Skin of body (tissue), 2 donors: ENCODE data around the gene FAM120B. TPM values are rescaled to one million over a fixed set of nuclear protein-coding genes. Genes with fewer than 3 reads are reported as not detected.
"Not testable (repeated sequence)": the region's sequence is repeated elsewhere in the genome, so short reads cannot be mapped to it uniquely, and the experiment has no call there.

ENCODE experiments used
- DNase-seq: peaks from one replicate; lab custom pipeline; 2025; lab: John Stamatoyannopoulos, UW
- total RNA-seq: library from RNA; depleted of rRNA; stranded (reverse); fragments of >200 nt; gene quantifications from one replicate; pipeline ENCODE4 v1.2.3, GENCODE V29; 2014

The FAM120B gene
- total RNA-seq, 1 donor from 2014 or later: 19.2 TPM

DNA sequence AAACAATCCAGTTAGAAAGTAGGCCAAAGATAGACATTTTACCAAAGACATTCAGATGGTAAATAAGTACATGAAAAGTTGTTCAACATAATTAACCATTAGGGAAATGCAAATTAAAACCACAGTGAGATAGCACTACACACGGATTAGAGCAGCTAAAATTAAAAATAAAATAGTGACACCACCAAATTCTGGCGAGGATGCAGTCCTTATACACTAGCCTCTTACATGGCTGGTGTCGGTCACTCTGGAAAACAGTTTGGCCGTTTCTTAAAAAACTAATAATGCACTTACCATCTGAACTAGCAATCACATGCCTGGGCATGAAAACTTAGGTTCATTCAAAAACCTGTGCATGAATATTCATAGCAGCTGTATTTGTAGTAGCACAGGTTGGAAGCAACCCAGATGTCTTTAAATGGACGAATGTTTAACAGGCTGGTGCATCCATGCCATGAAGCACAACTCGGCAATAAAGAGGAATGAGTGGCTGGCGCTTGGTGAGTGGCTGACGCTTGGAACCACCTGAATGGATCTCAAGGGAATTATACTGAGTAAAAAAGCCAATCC is 77.0 kb downstream of the FAM120B start:
- no peak for DNase-seq

DNA sequence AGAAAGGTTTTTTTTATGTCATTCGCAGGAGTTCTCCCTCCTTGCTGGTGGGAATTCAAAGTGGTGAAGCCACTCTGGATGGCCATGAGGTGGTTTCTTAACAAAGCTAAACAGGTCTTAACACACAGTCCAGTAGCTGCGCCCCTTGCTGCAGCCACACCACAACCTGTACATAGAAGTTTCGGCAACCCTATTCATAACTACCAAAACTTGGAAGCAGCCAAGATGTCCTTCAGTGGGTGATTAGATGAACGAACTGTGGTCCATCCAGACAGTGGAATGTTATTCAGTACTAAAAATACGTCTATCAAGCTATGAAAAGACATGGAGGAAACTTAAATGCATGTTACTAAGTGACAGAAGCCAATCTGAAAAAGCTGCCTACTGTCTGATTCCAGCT is 78.9 kb downstream of the FAM120B start:
- no peak for DNase-seq

DNA sequence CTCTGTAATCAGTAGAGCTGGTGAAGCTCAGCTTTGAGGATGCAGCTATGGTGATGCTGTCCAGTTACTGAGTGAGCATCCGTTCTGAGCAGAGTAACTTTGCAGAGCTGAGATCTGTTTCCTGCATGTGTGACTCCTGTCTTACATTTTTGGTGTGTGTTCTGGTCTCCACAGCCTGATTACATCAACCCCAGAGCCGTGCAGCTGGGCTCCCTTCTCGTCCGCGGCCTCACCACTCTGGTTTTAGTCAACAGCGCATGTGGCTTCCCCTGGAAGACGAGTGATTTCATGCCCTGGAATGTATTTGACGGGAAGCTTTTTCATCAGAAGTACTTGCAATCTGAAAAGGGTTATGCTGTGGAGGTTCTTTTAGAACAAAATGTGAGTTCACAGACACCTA is 81.6 kb downstream of the FAM120B start:
- DNase-seq: no peak

DNA sequence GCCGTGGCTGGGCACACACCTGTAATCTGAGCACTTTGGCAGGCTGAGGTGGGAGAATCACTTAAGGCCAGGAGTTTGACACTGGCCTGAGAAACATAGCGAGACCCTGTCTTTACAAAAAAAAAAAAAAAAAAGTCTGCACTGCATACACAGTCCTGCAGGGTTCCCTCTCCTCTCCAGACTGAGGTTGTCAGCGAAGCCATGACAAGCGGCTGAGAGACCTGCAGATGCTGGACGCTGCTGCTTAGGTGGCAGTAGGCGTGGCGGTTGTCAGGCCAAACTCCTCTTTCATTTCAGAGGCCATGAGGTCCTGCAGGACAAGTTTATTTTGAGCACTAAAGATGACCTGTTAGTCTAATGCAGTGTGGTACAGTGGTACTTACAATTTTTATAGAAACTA is 86.5 kb downstream of the FAM120B start:
- DNase-seq: no peak

DNA sequence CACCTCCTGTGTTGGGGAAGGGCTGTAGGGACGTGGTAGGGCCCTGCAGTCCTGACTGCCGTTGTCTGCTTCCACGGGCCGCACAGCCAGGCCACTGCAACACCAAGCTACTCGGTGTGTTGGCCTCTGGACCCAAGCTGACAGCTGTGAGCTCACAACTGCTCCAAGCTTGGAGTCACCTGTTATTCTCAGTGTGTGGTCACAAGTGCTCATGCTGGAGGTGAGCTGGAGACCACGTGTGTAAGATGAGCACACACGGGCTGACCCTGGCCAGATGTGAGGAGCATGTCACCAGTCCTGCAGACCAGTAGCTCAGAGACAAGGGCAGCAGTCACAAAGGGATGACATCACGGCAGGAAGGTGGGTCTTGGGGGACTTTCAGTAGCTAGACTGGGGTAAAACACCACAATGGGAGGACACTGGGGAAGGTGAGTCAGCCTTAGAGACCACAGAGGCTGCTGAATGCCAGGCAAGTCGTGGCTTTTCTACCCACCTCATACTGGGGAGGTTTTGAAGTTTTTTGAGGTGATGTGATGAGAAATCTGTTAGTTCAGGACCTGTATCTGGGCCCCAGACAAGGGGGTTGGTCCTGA is 87.3 kb downstream of the FAM120B start:
- no peak for DNase-seq

DNA sequence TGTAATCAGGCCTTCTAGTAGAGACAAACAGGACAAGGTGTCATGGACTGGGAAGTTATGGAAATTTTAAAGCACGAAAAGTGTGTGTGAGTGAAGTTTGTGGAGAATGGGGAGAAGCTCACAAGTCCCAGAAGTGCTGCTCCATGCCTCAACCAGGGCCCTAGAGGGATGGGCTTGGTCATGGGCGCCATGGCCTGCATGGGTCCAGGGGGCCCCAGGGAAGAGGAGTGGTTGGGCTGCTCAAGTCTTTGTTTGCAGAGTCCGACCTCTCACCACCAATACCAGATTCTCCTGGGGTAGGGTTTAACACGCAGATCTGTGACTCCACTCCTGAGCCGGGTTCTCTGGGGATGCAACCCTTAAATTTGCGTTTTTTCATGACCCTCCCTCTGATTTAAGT is 88.4 kb downstream of the FAM120B start:
- DNase-seq: no peak

DNA sequence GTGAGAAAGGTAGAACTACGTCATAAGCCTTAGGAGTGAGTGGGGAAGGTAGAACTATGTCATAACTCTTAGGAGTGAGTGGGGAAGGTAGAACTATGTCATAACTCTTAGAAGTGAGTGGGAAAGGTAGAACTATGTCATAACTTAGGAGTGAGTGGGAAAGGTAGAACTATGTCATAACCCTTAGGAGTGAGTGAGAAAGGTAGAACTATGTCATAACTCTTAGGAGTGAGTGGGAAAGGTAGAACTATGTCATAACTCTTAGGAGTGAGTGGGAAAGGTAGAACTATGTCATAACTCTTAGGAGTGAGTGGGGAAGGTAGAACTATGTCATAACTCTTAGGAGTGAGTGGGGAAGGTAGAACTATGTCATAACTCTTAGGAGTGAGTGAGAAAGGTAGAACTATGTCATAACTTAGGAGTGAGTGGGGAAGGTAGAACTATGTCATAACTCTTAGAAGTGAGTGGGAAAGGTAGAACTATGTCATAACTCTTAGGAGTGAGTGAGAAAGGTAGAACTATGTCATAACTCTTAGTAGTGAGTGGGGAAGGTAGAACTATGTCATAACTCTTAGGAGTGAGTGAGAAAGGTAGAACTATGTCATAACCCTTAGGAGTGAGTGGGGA is 92.3 kb downstream of the FAM120B start:
- DNase-seq: not testable (repeated sequence)

DNA sequence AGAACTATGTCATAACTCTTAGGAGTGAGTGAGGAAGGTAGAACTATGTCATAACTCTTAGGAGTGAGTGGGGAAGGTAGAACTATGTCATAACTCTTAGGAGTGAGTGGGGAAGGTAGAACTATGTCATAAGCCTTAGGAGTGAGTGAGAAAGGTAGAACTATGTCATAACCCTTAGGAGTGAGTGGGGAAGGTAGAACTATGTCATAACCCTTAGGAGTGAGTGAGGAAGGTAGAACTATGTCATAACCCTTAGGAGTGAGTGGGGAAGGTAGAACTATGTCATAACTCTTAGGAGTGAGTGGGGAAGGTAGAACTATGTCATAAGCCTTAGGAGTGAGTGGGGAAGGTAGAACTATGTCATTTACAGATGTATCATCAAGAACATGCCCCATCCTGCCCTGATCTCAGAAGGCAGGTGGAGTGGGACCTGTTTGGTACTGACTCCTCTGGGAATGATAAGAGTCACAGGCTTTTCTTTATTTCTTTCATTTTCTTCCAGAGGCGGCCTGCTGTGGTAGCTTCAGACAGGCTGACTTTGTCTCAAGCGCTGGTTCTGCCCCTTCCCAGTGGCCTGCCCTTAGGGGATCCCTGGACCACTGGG is 93.5 kb downstream of the FAM120B start:
- DNase-seq: not testable (repeated sequence)

DNA sequence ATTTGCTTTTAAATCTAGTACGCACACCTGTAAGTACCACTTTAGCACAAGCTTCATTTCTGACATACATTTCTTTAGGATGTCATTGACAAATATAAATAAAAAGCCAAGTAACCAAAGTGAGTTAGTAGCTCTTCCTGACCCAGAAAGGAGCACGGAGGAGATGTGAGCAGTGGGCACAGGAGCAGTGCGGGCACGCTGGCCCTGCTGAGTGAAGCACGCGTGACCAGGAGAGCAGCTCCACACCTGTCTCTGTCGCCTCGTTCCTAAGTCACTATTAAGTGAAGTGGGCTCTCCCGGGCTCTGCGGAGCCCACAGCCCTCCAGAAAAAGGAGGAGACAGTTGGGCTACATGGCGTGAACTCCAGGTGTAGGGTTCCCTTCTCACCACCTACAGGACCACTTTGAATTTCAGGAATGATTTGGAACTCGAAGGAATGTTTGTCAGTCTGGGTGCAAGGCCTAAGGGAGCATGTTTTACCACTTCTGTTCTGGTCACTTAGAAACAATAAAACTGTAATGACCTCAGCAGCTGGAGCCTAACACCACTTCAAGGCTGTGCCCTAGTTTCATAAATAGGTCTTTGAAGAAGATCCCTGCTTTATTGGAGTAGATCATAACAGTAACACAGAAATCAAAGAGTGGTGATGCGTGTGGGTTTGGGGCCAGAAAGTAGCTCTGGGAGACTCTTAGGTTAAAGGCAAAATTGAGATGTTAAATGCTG is 95.9 kb downstream of the FAM120B start:
- no peak for DNase-seq

DNA sequence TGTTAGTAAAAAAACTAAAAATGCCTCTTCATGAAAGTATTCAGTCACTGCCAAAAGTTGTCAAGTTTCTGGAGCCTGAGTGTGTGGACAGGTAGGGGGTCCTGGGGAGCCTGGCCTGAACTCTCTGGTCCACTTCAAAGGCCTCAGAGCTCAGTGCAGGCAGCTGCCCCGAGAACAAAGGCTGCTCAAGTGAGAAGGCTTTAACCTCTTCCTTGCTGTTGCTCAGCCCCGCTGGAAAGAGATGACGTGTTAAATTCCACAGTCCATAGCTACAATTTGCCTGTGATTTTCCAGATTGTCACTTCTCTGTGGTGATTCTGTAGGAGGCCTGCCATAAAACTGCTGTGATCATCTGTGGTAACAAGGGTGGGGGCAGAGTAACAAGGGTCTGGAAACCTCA is 96.9 kb downstream of the FAM120B start:
- DNase-seq: no peak

DNA sequence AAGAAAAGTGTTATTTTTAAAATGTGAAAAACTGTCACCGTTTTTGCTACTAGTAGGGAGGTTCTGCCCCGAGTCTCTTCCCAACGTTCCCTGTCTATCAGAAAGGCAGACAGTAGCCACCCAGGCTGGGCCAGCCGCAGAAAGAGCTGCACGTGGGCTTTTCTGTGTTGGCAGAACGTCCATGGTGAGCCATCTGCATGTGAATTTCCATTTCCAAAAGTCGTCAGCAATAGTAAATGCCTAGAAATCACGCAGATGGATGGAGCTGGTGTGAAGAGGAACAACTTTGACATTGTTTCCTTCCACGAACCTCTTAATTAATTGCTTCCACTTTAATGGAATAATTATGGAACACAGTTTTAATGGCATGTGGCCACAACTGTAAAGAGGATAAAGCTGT is 97.5 kb downstream of the FAM120B start:
- DNase-seq: no peak

DNA sequence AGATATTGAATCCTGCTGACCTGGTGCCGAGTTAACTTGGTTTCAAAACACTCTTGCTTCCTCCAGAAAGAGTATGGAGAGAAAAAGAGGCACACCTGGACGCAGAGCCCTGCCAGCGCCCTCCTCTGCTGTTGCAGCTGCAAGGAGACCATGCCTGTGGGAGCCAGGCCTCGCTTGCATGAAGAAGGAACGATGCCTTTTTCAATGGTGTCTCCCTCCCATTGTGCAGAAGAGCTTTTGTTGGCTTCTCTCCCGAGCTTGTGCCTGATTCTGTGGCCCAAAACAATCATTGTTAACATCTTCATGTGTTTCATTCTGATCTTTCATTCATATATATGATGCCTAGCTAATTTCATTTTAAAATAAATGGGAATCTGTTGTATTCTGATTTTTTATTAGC is 98.1 kb downstream of the FAM120B start:
- DNase-seq: no peak

DNA sequence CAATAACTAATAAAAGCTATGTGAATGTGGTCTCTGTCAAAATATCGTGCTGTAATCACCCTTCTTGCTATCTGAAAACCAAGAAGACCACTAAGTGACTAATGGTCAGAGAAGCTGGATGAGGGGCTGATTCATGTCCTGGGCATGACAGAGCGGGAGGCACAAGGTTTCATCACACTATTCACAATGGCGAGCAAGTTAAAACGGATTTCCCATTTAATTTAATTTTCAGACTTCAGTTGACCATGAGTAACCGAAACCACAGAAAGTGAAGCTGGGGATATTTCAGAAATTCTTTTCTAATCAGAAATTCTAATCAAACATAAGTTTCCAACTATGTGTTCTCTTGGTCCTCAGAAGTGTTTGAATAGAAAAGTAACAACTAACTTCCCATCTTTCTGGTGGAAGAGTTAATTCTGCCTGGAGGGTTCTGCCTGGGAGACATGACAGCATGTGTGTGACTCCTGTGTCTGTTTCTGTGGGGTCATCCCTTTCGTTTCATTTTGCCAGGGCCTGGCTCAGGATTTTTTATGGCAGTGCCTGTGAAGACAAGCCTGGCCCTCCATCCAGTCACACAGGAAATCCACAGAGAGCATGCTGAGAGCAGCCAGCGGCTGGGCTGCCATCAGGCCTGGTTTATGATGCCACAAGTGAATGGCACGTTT is 98.9 kb downstream of the FAM120B start:
- DNase-seq: no peak

DNA sequence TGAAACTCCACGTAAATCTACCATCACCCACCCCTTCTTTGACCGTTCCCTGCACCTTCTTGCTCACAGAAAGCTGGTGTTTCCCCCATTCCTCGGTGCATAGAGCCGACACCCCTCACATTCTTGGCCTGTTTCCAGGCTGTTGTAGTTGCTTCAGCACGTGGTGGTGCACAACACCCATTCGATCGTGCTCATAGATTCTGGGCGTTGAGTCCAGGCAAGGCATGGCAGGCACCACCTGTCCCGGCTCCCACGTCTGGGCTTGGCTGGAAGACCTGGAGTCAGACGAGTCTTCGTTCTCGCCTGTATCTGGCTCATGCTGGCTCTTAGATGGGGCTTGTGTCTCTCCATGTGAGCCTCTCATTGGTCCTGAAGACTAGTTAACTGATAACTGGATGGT is 100.6 kb downstream of the FAM120B start:
- DNase-seq: no peak

DNA sequence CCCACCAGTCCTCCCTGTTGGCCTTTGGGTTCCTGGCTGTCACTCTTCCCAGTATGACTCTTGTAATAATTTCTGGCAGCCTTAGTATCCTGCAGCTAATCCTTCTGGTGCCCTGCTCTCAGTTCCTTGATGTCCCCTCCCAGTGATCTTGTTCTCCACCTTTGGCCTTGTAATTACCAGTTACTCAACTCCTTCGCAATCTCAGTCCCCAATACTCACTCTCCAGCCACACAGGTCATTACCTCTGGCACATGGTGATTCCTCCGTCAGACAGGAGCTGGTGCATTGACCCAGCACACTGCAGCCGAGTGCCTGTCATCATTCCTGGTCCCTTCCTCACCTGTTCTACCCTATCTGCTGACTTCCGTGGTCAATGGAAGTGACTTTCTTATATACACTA is 101.4 kb downstream of the FAM120B start:
- no peak for DNase-seq

DNA sequence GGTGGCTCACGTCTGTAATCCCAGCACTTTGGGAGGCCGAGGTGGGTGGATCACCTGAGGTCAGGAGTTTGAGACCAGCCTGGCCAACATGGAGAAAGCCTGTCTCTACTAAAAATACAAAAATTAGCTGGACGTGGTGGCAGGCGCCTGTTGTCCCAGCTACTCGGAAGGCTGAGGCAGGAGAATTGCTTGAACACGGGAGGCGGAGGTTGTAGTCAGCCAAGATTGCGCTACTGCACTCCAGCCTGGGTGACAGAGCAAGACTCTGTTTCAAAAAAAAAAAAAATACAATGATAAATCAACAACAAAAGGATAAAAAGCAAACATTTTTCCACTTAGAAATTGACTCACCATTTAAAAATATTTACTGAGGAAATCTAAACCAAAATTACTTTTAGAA is 103.2 kb downstream of the FAM120B start:
- not testable (repeated sequence) for DNase-seq

DNA sequence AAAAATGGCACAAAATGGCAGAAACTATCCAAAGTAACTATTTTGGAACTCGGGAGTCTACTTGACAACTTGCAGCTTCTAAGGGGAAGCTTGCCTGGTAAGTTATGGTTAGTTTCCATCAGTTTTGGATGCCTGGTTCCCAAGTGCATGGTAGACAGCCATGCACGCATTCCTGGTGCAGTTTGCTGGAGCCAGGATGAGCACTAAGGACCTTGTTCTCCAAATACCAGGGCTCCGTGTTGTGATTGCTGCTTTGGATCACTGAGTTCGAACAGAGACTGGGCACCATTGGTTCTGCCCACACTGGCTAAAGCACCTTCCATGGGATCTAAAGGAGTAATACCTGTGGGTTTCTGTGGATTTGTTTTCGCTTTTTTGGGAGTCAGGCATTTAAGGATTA is 103.7 kb downstream of the FAM120B start:
- DNase-seq: no peak

DNA sequence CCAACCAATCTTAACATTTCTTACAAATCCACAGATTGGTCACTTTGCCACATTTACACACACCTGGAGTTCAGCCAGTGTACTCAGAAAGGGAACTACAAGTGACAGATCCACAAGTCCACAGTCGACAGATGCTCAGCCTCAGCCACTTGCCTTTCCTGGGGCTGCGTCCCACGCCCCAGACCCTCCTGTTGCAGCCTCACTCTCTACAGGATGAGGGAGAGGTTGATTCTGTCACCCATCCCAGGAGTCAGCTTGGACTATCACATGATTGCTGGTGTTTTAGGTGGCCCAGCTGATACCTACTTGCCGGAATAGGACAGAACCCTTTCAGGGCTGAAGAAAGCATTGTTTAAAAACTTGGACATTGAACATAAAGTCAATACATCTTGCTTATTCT is 108.8 kb downstream of the FAM120B start:
- no peak for DNase-seq

DNA sequence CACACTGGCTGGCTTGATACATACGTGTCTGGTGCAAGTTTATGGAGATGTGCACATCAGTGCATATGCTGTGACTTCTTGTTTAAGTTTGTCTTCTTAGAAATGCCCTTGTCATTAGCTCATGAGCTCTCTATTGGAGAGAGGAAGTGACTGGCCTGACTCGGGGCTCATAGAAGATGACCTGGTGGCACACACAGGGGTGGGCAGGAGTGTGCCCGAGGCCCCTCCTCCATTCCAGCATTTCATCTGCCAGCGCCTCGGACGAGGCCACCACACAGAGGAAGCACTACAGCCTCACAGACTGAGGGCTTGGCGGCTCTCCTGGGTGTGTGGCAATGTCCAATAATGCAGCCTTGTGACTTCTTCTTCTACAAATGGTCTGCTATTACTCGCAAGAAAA is 109.7 kb downstream of the FAM120B start:
- DNase-seq: no peak

DNA sequence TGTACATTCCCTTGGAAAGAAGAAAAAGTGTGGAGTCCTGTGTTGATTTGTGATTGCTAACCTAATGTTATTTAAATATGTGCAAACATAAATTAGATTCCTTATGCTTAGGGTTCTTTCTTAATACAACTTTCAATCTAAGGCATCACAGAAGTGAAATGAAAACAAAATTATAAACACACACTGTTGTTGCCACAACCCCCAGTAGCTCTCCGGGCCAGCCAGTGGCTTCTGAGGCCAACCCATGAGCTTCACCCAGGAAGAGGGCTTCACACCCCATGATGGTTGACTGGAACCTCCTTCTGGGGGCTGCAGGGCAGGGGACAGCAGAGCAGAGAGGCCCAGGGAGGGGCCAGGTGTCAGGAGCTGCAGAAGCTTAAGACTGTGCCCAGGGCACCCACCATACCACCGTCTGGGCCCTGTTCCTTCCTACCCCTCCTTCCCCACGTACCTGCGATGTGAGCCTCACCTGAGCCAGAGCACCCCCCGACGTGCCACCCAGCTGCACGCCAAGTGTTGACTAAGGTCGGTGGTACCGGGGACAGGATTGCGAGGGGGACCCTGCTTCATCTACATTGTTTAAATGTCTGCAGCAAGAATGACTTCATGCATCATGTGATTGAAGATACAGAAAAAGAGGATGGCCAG is 110.5 kb downstream of the FAM120B start:
- no peak for DNase-seq

DNA sequence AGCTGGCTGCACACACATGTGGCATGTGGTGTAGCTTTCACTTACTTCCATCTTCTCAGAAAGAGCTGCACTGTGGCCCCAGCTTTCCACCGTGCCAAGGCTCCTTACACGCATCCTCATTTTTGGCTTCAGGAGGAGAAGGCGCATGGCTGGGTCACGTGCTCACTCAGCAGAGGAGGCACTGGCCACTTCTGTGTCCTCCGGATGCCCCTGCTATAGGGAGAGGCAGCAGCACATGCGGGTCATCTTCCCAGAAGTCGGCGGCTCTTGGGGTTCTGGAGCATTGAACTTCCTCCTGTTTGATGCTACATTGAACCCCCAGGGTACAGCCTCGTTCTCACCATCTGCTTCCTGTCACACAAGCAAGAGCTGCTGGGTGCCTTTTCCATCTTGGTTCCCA is 111.3 kb downstream of the FAM120B start:
- no peak for DNase-seq
